ENCODE results near the gene BOK. TPM values are rescaled to one million over a fixed set of nuclear protein-coding genes. Genes with fewer than 3 reads are reported as not detected.
A peak's percentile ranks its signal among the peaks of the same experiment; 100 is the strongest.

Gene BOK
- total and polyA plus RNA-seq, 9 of the 15 experiments (the other 6 are each of a cell fraction or from before 2014, with no cell fraction given), result 0.03 to 3.3 (median 2.0) TPM; not detected in 1

DNA sequence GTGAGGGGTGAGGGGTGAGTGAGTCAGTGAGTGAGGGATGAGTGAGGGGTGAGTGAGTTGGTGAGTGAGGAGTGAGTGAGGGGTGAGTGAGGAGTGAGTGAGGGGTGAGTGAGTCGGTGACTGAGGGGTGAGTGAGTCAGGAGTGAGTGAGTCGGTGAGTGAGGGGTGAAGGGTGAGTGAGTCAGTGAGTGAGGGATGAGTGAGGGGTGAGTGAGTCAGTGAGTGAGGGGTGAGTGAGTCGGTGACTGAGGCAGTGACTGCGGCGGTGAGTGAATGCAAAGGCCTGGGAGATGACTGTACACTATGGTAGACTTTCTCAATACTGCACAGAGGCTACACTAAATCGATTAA is 61.8 kb downstream of the BOK start (continued):
- TF ChIP-seq JUND (IDR thresholded peaks at IDR 0.05; ENCODE audit: borderline replicate concordance, low read depth, low read length) (peak; percentile 53; the same call in 1 of the 2 replicates), JUND (tag; IDR thresholded peaks at IDR 0.05; ENCODE audit: borderline replicate concordance, low read depth, low read length) (peak; percentile 63; the same call in 2 of the 3 replicates), TCF15 (CRISPR knock-in tag; IDR thresholded peaks at IDR 0.05) (no peak), ZBTB7A (IDR thresholded peaks at IDR 0.05; ENCODE audit: borderline replicate concordance, control insufficient read depth, low read depth, low read length) (peak; percentile 83; the same call in 1 of the 2 replicates), FOSL1 (tag; conservative IDR thresholded peaks at IDR 0.05) (peak; percentile 98), HMBOX1 (IDR thresholded peaks at IDR 0.05) (peak; percentile 64; the same call in 1 of the 2 replicates), EGR1 (conservative IDR thresholded peaks at IDR 0.05) (peak; percentile 56; the same call in 1 of the 2 replicates), IFI16 (CRISPR knock-in tag; IDR thresholded peaks at IDR 0.05) (no peak), JUN (IDR thresholded peaks at IDR 0.05; ENCODE audit: borderline replicate concordance, low read depth, low read length) (peak; percentile 88), JUN (CRISPR knock-in tag; IDR thresholded peaks at IDR 0.05; ENCODE audit: borderline replicate concordance) (no peak), NFE2 (IDR thresholded peaks at IDR 0.05; ENCODE audit: low read depth) (0 out of 2 replicates have a peak, but pooled peaks have one; percentile 18), ARID1B (IDR thresholded peaks at IDR 0.05) (0 out of 2 replicates have a peak, but pooled peaks have one; percentile 43), CREM (IDR thresholded peaks at IDR 0.05; ENCODE audit: low read depth) (no peak)
- TF ChIP-seq, protein P1, sequence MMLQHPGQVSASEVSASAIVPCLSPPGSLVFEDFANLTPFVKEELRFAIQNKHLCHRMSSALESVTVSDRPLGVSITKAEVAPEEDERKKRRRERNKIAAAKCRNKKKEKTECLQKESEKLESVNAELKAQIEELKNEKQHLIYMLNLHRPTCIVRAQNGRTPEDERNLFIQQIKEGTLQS (IDR thresholded peaks at IDR 0.05), result peak; percentile 88
- TF ChIP-seq, protein P1 (CRISPR knock-in tag; conservative IDR thresholded peaks at IDR 0.05), result no peak

Small RNA genes within 50 kb of the gene (small RNA-seq; reads per million reads assigned to genes)
- 1.1 reads per million, percentile 61 among the genes with 10 or more reads in this experiment for gene RNA5SP122

Other genes with a start within 250 kb of the BOK start
Only the 7 nearest of the 10 such genes appear.
- 16.0 and 17.1 TPM in 2 replicates for gene FARP2, start 202.5 kb upstream of the BOK start, total RNA-seq (2014; rRNA removed)
- gene FARP2, start 202.5 kb upstream of the BOK start, total RNA-seq (2014; rRNA removed; fragmentation: Illumina TruSeq; extraction: Trizol), result 25.3 and 25.5 TPM in 2 replicates
- gene FARP2, start 202.5 kb upstream of the BOK start, total RNA-seq (2015; rRNA removed; fragmentation: Illumina TruSeq; extraction: Trizol), result 20.1 and 21.1 TPM in 2 replicates
- 32.5 and 38.1 TPM in 2 replicates for gene FARP2, start 202.5 kb upstream of the BOK start, total RNA-seq (2021)
- 22.8 and 35.0 TPM in 2 replicates for gene FARP2, start 202.5 kb upstream of the BOK start, polyA plus RNA-seq (2011; rRNA removed)
- 23.5 and 23.6 TPM in 2 replicates for gene FARP2, start 202.5 kb upstream of the BOK start, polyA plus RNA-seq (2014; fragmentation: Illumina TruSeq; extraction: Trizol)
- 1 to 10 TPM; 4.1 to 5.9 TPM for gene FARP2, start 202.5 kb upstream of the BOK start, polyA plus RNA-seq (2014; fragmentation: Nextera tagmentation; extraction: Ambion mirVana)
- 17.5 and 22.4 TPM in 2 replicates for gene FARP2, start 202.5 kb upstream of the BOK start, polyA plus RNA-seq (2014; rRNA removed)
- gene STK25, start 50.2 kb upstream of the BOK start, total RNA-seq (2014; rRNA removed), result 116 and 163 TPM in 2 replicates
- gene STK25, start 50.2 kb upstream of the BOK start, total RNA-seq (2014; rRNA removed; fragmentation: Illumina TruSeq; extraction: Trizol), result 35.0 and 61.9 TPM in 2 replicates
- 66.9 and 75.2 TPM in 2 replicates for gene STK25, start 50.2 kb upstream of the BOK start, total RNA-seq (2015; rRNA removed; fragmentation: Illumina TruSeq; extraction: Trizol)
- 107 and 123 TPM in 2 replicates for gene STK25, start 50.2 kb upstream of the BOK start, total RNA-seq (2021)
- gene STK25, start 50.2 kb upstream of the BOK start, polyA plus RNA-seq (2011; rRNA removed), result 169 and 218 TPM in 2 replicates
- 151 and 157 TPM in 2 replicates for gene STK25, start 50.2 kb upstream of the BOK start, polyA plus RNA-seq (2014; fragmentation: Illumina TruSeq; extraction: Trizol)
- gene STK25, start 50.2 kb upstream of the BOK start, polyA plus RNA-seq (2014; fragmentation: Nextera tagmentation; extraction: Ambion mirVana), result 10 to 100 TPM in 1 of 2 experiments, 1 to 10 TPM in 1; 5.4 to 10.3 TPM
- 177 and 178 TPM in 2 replicates for gene STK25, start 50.2 kb upstream of the BOK start, polyA plus RNA-seq (2014; rRNA removed)
- 56.2 and 79.2 TPM in 2 replicates for gene THAP4, start 78.4 kb downstream of the BOK start, total RNA-seq (2014; rRNA removed)
- 16.5 and 26.3 TPM in 2 replicates for gene THAP4, start 78.4 kb downstream of the BOK start, total RNA-seq (2014; rRNA removed; fragmentation: Illumina TruSeq; extraction: Trizol)
- 50.1 and 50.5 TPM in 2 replicates for gene THAP4, start 78.4 kb downstream of the BOK start, total RNA-seq (2015; rRNA removed; fragmentation: Illumina TruSeq; extraction: Trizol)
- 60.9 and 65.9 TPM in 2 replicates for gene THAP4, start 78.4 kb downstream of the BOK start, total RNA-seq (2021)
- 25.6 and 33.3 TPM in 2 replicates for gene THAP4, start 78.4 kb downstream of the BOK start, polyA plus RNA-seq (2011; rRNA removed)
- gene THAP4, start 78.4 kb downstream of the BOK start, polyA plus RNA-seq (2014; fragmentation: Illumina TruSeq; extraction: Trizol), result 44.1 and 73.5 TPM in 2 replicates
- gene THAP4, start 78.4 kb downstream of the BOK start, polyA plus RNA-seq (2014; fragmentation: Nextera tagmentation; extraction: Ambion mirVana), result 1 to 10 TPM; 8.6 to 9.2 TPM
- gene THAP4, start 78.4 kb downstream of the BOK start, polyA plus RNA-seq (2014; rRNA removed), result 43.9 and 49.2 TPM in 2 replicates
- gene ATG4B, start 78.9 kb downstream of the BOK start, total RNA-seq (2014; rRNA removed), result 32.1 and 45.3 TPM in 2 replicates
- gene ATG4B, start 78.9 kb downstream of the BOK start, total RNA-seq (2014; rRNA removed; fragmentation: Illumina TruSeq; extraction: Trizol), result 28.9 and 36.3 TPM in 2 replicates
- gene ATG4B, start 78.9 kb downstream of the BOK start, total RNA-seq (2015; rRNA removed; fragmentation: Illumina TruSeq; extraction: Trizol), result 28.5 and 35.6 TPM in 2 replicates
- 51.7 and 54.9 TPM in 2 replicates for gene ATG4B, start 78.9 kb downstream of the BOK start, total RNA-seq (2021)
- gene ATG4B, start 78.9 kb downstream of the BOK start, polyA plus RNA-seq (2011; rRNA removed), result 58.8 and 75.1 TPM in 2 replicates
- gene ATG4B, start 78.9 kb downstream of the BOK start, polyA plus RNA-seq (2014; fragmentation: Illumina TruSeq; extraction: Trizol), result 49.6 and 55.9 TPM in 2 replicates
- 10 to 100 TPM in 1 of 2 experiments, 1 to 10 TPM in 1; 5.9 to 13.2 TPM for gene ATG4B, start 78.9 kb downstream of the BOK start, polyA plus RNA-seq (2014; fragmentation: Nextera tagmentation; extraction: Ambion mirVana)
- 47.1 and 58.1 TPM in 2 replicates for gene ATG4B, start 78.9 kb downstream of the BOK start, polyA plus RNA-seq (2014; rRNA removed)
- gene DTYMK, start 128.1 kb downstream of the BOK start, total RNA-seq (2014; rRNA removed), result 78.1 and 81.1 TPM in 2 replicates
- gene DTYMK, start 128.1 kb downstream of the BOK start, total RNA-seq (2014; rRNA removed; fragmentation: Illumina TruSeq; extraction: Trizol), result 26.5 and 31.9 TPM in 2 replicates
- 47.9 and 55.3 TPM in 2 replicates for gene DTYMK, start 128.1 kb downstream of the BOK start, total RNA-seq (2015; rRNA removed; fragmentation: Illumina TruSeq; extraction: Trizol)
- gene DTYMK, start 128.1 kb downstream of the BOK start, total RNA-seq (2021), result 83.3 and 85.0 TPM in 2 replicates
- gene DTYMK, start 128.1 kb downstream of the BOK start, polyA plus RNA-seq (2011; rRNA removed), result 51.2 and 51.8 TPM in 2 replicates
- 43.4 and 50.3 TPM in 2 replicates for gene DTYMK, start 128.1 kb downstream of the BOK start, polyA plus RNA-seq (2014; fragmentation: Illumina TruSeq; extraction: Trizol)
- gene DTYMK, start 128.1 kb downstream of the BOK start, polyA plus RNA-seq (2014; fragmentation: Nextera tagmentation; extraction: Ambion mirVana), result 10 to 100 TPM in 1 of 2 experiments, 1 to 10 TPM in 1; 8.2 to 20.4 TPM
- 68.7 and 79.5 TPM in 2 replicates for gene DTYMK, start 128.1 kb downstream of the BOK start, polyA plus RNA-seq (2014; rRNA removed)
- gene ING5, start 143.3 kb downstream of the BOK start, total RNA-seq (2014; rRNA removed), result 28.7 and 30.5 TPM in 2 replicates
- gene ING5, start 143.3 kb downstream of the BOK start, total RNA-seq (2014; rRNA removed; fragmentation: Illumina TruSeq; extraction: Trizol), result 23.2 and 27.9 TPM in 2 replicates
- 26.9 and 28.4 TPM in 2 replicates for gene ING5, start 143.3 kb downstream of the BOK start, total RNA-seq (2015; rRNA removed; fragmentation: Illumina TruSeq; extraction: Trizol)
- gene ING5, start 143.3 kb downstream of the BOK start, total RNA-seq (2021), result 25.1 and 27.5 TPM in 2 replicates
- gene ING5, start 143.3 kb downstream of the BOK start, polyA plus RNA-seq (2011; rRNA removed), result 32.0 and 37.2 TPM in 2 replicates
- gene ING5, start 143.3 kb downstream of the BOK start, polyA plus RNA-seq (2014; fragmentation: Illumina TruSeq; extraction: Trizol), result 21.9 and 23.2 TPM in 2 replicates
- 10 to 100 TPM; 10.4 to 13.2 TPM for gene ING5, start 143.3 kb downstream of the BOK start, polyA plus RNA-seq (2014; fragmentation: Nextera tagmentation; extraction: Ambion mirVana)
- 53.3 and 73.4 TPM in 2 replicates for gene ING5, start 143.3 kb downstream of the BOK start, polyA plus RNA-seq (2014; rRNA removed)
- gene D2HGDH, start 175.9 kb downstream of the BOK start, total RNA-seq (2014; rRNA removed), result 22.4 and 23.3 TPM in 2 replicates
- 1.7 and 4.4 TPM in 2 replicates for gene D2HGDH, start 175.9 kb downstream of the BOK start, total RNA-seq (2014; rRNA removed; fragmentation: Illumina TruSeq; extraction: Trizol)
- gene D2HGDH, start 175.9 kb downstream of the BOK start, total RNA-seq (2015; rRNA removed; fragmentation: Illumina TruSeq; extraction: Trizol), result 10.3 and 10.9 TPM in 2 replicates
- gene D2HGDH, start 175.9 kb downstream of the BOK start, total RNA-seq (2021), result 26.0 and 30.8 TPM in 2 replicates
- gene D2HGDH, start 175.9 kb downstream of the BOK start, polyA plus RNA-seq (2011; rRNA removed), result 15.2 and 25.7 TPM in 2 replicates
- 5.1 and 10.1 TPM in 2 replicates for gene D2HGDH, start 175.9 kb downstream of the BOK start, polyA plus RNA-seq (2014; fragmentation: Illumina TruSeq; extraction: Trizol)
- under 1 TPM; 0.39 to 0.52 TPM for gene D2HGDH, start 175.9 kb downstream of the BOK start, polyA plus RNA-seq (2014; fragmentation: Nextera tagmentation; extraction: Ambion mirVana)
- gene D2HGDH, start 175.9 kb downstream of the BOK start, polyA plus RNA-seq (2014; rRNA removed), result 26.5 and 29.0 TPM in 2 replicates

Measured in K562 (cell line).